Neural cell (in vitro differentiated cells): ENCODE data around the gene APBA1.

Experiments
- EP300 ChIP-seq: fragments of 450-650 bp; conservative IDR thresholded peaks from 2 replicates; pipeline ENCODE4 v1.6.1; 2014; ENCODE audit warnings: antibody characterized with exemption, mild to moderate bottlenecking, moderate library complexity; ENCODE audit not compliant: poor library complexity, severe bottlenecking
- EZH2 ChIP-seq: fragments of 200-600, 300-800 bp; shearing (Covaris generic), sonication (generic); IDR thresholded peaks from 2 replicates; pipeline ENCODE4 v1.6.1; 2014; ENCODE audit warnings: antibody characterized with exemption, low read length, borderline replicate concordance, mild to moderate bottlenecking; ENCODE audit not compliant: insufficient read depth, poor library complexity, severe bottlenecking
- MXI1 ChIP-seq: fragments of 450-650 bp; conservative IDR thresholded peaks from 2 replicates; pipeline ENCODE4 v1.6.1; 2014; ENCODE audit warnings: antibody characterized with exemption, mild to moderate bottlenecking; ENCODE audit not compliant: poor library complexity, severe bottlenecking
- POLR2AphosphoS5 ChIP-seq: IDR thresholded peaks from 2 replicates; pipeline ENCODE4 v1.6.1; 2012
- RAD21 ChIP-seq: fragments of 450-650 bp; conservative IDR thresholded peaks from 2 replicates; pipeline ENCODE4 v1.6.1; 2014; ENCODE audit warnings: antibody characterized with exemption, mild to moderate bottlenecking, moderate library complexity
- REST ChIP-seq: IDR thresholded peaks from 2 replicates; pipeline ENCODE4 v1.6.1; 2012; ENCODE audit warnings: borderline replicate concordance
- SMC3 ChIP-seq: fragments of 450-650 bp; conservative IDR thresholded peaks from 2 replicates; pipeline ENCODE4 v1.6.1; 2014; ENCODE audit warnings: antibody characterized with exemption, mild to moderate bottlenecking, moderate library complexity; ENCODE audit not compliant: poor library complexity
- TAF1 ChIP-seq: IDR thresholded peaks from 2 replicates; pipeline ENCODE4 v1.6.1; 2012; ENCODE audit warnings: low read depth
- TF ChIP-seq, protein P1 (sequence below): fragments of 450-650 bp; IDR thresholded peaks from 2 replicates; pipeline ENCODE4 v1.5.1; 2014; ENCODE audit warnings: antibody characterized with exemption, mild to moderate bottlenecking, moderate library complexity; ENCODE audit not compliant: poor library complexity, severe bottlenecking

DNA sequence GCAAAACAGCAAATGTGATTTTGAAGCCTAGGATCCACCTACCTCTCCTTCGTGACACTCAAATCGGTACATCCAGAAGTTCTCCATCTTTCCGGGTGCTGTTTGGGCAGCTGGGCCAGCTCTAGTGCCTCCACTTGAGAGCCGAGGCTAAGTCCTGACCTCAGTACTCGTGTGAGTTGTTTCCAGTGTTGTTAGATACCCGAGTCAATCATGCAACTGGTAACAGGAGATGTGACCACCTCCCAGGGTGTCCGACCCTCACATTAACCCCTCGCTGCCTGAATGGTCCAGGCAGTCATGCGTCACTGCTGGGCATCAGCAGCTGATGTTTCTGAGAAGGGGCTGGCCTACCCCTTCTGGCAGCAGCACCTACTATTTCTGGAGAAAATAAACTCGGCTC, 176.9 kb downstream of the APBA1 start:
- TF ChIP-seq, protein P1, sequence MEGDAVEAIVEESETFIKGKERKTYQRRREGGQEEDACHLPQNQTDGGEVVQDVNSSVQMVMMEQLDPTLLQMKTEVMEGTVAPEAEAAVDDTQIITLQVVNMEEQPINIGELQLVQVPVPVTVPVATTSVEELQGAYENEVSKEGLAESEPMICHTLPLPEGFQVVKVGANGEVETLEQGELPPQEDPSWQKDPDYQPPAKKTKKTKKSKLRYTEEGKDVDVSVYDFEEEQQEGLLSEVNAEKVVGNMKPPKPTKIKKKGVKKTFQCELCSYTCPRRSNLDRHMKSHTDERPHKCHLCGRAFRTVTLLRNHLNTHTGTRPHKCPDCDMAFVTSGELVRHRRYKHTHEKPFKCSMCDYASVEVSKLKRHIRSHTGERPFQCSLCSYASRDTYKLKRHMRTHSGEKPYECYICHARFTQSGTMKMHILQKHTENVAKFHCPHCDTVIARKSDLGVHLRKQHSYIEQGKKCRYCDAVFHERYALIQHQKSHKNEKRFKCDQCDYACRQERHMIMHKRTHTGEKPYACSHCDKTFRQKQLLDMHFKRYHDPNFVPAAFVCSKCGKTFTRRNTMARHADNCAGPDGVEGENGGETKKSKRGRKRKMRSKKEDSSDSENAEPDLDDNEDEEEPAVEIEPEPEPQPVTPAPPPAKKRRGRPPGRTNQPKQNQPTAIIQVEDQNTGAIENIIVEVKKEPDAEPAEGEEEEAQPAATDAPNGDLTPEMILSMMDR, result no peak
- TF ChIP-seq EZH2 (no peak), REST (no peak), POLR2AphosphoS5 (no peak), TAF1 (no peak), EP300 (no peak), RAD21 (no peak), SMC3 (no peak), MXI1 (no peak)
